Frontal cortex (tissue), 4 donors: ENCODE results near the gene IRF4. TPM values are rescaled to one million over a fixed set of nuclear protein-coding genes. Genes with fewer than 3 reads are reported as not detected.

Experiments used
- DNase-seq, 2 donors: peaks; one replicate each; pipeline ENCODE4 v3.0.0; 2012; ENCODE audit warnings: low spot score in 2 of 2
- FAIRE-seq: peaks from 2 replicates; lab custom pipeline; 2012; peaks lifted over from hg19 to GRCh38; lab: Jason Lieb, UNC
- total RNA-seq: library from RNA; depleted of rRNA; stranded (reverse); fragments of >200 nt; gene quantifications from one replicate; pipeline ENCODE4 v1.2.3, GENCODE V29; 2014
- donor health status: control.
- donor health status: control.
- donor health status: control.

The IRF4 gene
- total RNA-seq, 1 donor from 2014 or later: not detected

DNA sequence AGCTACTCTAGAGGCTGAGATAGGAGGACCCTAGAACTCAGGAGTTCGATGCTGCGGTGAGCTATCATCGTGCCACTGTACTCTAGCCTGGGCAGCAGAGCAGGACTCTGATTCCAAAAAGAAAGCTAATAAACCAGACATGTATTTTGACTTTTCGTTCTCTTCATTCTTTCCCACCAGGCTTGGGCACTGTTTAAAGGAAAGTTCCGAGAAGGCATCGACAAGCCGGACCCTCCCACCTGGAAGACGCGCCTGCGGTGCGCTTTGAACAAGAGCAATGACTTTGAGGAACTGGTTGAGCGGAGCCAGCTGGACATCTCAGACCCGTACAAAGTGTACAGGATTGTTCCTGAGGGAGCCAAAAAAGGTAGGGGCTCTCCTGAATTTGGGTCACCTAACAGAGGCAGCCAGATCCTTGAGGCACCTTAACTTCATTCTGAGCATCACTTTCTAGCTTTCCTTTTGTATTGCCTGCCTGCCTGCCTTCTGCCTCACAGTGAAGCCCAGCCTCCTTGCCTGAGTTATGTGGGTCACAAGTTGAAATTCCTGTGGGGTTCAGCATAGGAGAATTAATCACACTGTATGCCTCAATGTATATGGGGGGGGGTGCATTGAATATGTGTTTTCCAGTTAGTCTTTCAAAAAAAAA lies 3.2 kb downstream of the IRF4 start:
- FAIRE-seq: no peak
- no peak for DNase-seq

- FAIRE-seq: no peak
Observed at GRCh38 chr6:395432-396125, 4.0 kb downstream of the IRF4 start.

GRCh38 chr6:396126-396520 lies 4.6 kb downstream of the IRF4 start:
- DNase-seq (no peak), FAIRE-seq (no peak)

More at GRCh38 chr6:395432-396125, 4.0 kb downstream of the IRF4 start:
- DNase-seq: no peak

- no peak for DNase-seq
- FAIRE-seq: no peak
Observed at GRCh38 chr6:397056-397455, 5.5 kb downstream of the IRF4 start.

DNA sequence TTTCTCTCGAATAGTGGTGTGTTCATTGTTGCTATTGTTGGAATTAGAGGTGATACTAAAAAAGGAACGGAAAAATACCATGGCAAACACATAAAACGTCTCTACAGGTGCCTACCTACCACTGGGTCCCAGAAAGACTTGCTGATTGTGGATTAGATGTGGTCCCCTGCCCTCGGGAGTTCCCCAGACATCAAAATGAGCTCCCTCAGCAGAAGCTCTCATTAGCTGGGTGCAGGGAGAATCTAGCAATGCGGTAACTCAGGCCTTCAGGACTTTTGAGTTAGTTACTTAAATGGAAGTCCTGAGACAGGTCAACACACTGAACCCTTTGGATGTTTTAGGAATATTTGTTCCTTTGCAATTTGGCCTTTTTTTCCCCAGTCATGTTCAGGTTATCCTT lies 6.1 kb downstream of the IRF4 start:
- FAIRE-seq (no peak), DNase-seq (no peak)

GRCh38 chr6:398065-398464 lies 6.5 kb downstream of the IRF4 start:
- no peak for FAIRE-seq
- no peak for DNase-seq

DNA sequence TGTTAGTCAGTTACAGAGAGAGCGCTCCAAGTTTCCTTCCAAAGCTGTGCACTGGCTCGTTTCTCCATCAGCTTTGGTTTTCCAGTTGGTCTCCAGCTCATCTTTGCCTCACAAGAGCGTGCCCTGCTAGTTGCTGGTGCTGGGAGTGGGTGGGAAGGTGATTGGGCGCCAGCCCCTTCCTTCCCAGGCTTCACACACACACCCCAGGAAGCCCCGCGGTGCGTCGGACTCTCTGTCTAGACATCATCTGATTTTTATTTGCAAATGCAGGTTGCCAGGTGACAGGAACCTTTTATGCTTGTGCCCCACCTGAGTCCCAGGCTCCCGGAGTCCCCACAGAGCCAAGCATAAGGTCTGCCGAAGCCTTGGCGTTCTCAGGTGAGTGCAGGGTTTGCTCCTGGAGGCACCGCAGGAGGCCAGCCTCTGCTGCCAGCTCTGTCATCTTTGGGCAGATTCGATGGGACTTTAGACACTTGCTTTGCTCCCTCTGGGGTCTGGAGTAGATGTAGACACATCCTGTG lies 7.1 kb downstream of the IRF4 start:
- FAIRE-seq (no peak), DNase-seq (no peak)

GRCh38 chr6:399785-400534 lies 8.4 kb downstream of the IRF4 start:
- no peak for DNase-seq
- FAIRE-seq: no peak

DNA sequence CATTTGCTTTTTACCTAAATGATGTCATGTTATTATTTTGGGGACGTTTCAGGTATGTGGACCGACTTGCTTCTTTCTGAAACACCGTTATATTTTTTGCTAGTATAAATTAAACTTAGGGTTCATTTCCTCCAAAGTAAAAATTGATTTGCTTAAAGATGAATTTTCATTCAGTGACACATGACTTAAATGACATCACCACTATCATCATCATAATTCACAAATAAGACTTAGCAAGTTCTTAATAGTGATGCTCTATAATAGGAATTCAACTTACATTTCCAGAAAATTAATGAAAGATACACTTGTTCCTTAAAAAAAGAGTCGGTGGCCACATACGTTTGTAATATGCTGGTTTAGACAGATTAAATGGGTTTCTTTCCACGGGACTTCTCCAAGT lies 9.3 kb downstream of the IRF4 start:
- DNase-seq (no peak), FAIRE-seq (no peak)

DNA sequence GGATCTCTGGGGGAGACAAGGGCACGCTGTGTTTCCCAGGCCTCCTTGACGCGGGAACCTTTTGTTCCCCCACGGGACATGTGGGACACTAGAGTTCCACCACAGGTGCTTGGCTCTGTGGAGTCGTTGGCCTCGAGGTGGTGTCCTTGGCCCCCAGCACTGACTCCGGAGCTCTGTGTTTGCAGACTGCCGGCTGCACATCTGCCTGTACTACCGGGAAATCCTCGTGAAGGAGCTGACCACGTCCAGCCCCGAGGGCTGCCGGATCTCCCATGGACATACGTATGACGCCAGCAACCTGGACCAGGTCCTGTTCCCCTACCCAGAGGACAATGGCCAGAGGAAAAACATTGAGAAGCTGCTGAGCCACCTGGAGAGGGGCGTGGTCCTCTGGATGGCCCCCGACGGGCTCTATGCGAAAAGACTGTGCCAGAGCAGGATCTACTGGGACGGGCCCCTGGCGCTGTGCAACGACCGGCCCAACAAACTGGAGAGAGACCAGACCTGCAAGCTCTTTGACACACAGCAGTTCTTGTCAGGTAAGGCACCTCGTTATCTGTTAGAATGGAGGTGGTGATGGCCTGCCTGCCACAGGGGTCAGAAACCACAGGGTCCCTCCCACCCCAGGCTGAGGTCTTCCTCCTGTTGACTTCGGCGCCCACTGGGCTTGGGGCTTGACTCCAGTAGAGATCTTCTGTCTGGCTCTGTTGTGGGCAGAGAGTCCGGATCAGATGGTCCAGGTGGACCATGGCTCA lies 9.9 kb downstream of the IRF4 start:
- FAIRE-seq (no peak), DNase-seq (no peak)

GRCh38 chr6:401994-402640 lies 10.6 kb downstream of the IRF4 start:
- DNase-seq (no peak), FAIRE-seq (no peak)

GRCh38 chr6:402901-403658 lies 11.5 kb downstream of the IRF4 start:
- no peak for DNase-seq
- FAIRE-seq: no peak

DNA sequence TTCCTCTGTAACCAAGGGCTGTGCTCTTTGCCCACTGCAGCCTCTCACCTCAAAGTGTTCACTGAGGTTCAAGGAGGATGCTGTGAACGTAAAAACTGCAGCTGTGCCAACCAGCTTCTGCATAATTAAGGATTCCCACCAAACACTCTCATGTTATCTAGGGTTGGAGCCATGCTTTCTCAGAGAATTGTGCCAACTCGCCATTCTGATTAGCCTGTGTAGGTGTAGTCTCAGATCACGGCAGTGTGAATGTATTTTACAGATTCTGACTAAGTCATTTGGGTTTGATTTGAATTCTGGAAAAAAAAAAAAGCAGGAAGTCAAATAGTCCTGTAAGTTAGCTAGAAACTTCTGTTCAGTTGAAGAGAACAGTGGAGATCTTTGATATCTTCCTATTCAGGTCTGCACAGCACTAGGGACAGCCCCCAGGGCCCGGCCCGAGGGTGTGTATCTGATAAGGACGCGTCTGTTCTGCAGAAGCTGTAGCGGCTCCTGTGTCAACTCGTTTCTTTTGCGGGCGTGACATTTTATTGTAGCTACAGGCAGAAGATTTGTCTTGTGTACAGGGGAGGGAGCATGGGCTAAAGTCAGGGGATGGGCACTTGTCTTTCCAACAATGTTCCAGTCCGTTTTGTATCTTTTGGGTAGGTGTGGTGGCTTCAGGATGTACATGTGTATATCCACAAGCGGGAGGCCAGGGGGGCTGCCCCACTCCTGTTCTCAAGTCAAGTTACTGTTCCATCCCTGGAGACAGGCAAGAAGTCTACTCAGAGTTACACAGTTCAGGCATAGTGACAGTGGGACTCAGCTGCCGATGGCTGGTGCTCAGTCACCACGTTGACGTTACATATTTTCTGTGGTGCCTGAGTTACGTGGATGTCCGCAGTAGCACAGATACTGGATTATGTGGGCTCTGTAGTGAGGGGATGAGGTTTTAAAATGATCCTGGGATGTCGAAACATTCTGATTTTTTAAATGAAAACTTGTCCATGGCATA lies 12.4 kb downstream of the IRF4 start:
- FAIRE-seq: no peak
- no peak for DNase-seq

DNA sequence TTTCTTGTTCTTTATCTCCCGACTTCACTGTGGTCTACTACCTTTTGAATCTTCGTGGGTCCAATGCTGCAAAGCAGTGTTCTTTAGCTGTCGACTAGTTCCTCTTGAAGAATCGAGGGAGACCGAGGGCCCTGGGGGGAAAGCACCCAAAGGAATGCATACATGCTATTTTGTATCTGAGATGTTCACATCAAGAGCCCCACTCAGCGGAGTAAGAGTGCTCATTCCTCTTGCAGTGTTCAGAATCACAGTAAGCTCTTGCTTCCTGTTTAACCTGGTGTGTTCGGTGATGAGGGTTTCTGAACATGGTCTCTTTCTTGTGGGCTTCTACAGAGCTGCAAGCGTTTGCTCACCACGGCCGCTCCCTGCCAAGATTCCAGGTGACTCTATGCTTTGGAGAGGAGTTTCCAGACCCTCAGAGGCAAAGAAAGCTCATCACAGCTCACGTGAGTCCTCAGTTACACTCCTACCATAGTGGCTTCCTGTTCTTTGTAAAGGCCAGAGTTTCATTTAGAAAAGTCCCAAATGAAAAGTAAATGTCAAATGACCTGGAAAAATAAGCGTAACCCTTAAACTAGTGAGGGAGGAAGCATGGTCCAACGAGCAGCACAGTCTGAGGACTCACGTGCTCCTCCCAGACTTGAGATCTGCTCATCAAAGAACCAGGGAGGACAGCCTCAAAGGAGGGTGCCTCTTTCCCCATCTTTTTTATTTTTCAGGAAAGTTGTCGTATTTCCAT lies 13.3 kb downstream of the IRF4 start:
- DNase-seq (no peak), FAIRE-seq (no peak)

GRCh38 chr6:408148-408547 lies 16.6 kb downstream of the IRF4 start:
- DNase-seq (no peak), FAIRE-seq (no peak)

DNA sequence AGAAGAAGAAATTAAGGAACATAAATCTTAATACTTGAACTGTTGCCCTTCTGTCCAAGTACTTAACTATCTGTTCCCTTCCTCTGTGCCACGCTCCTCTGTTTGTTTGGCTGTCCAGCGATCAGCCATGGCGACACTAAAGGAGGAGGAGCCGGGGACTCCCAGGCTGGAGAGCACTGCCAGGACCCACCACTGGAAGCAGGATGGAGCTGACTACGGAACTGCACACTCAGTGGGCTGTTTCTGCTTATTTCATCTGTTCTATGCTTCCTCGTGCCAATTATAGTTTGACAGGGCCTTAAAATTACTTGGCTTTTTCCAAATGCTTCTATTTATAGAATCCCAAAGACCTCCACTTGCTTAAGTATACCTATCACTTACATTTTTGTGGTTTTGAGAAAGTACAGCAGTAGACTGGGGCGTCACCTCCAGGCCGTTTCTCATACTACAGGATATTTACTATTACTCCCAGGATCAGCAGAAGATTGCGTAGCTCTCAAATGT lies 17.1 kb downstream of the IRF4 start:
- no peak for FAIRE-seq
- no peak for DNase-seq
